AG08395 (cell line): ENCODE measurements around the gene FAAP20.
"Not testable (repeated sequence)": the region's sequence is repeated elsewhere in the genome, so short reads cannot be mapped to it uniquely, and the experiment has no call there.

Source experiments
- DNase-seq: peaks from one replicate; pipeline ENCODE4 v3.0.0; 2012; ENCODE audit warnings: mixed read lengths, low spot score

FAAP20 gene

GRCh38 chr1:2156866-2157265 is 37.7 kb downstream of the FAAP20 start:
- DNase-seq, result no peak

- no peak for DNase-seq
Measured at GRCh38 chr1:2155788-2156187, 38.8 kb downstream of the FAAP20 start.

- DNase-seq, result no peak
Measured at GRCh38 chr1:2155147-2155598, 39.4 kb downstream of the FAAP20 start.

- no peak for DNase-seq
Measured at GRCh38 chr1:2154022-2154421, 40.5 kb downstream of the FAAP20 start.

GRCh38 chr1:2152954-2153353 is 41.6 kb downstream of the FAAP20 start:
- no peak for DNase-seq

- DNase-seq, result no peak
Measured at GRCh38 chr1:2151911-2152310, 42.7 kb downstream of the FAAP20 start.

GRCh38 chr1:2151252-2151651 is 43.3 kb downstream of the FAAP20 start:
- DNase-seq, result no peak

- no peak for DNase-seq
Measured at GRCh38 chr1:2150801-2151200, 43.8 kb downstream of the FAAP20 start.

- no peak for DNase-seq
Measured at GRCh38 chr1:2148691-2149090, 45.9 kb downstream of the FAAP20 start.

- not testable (repeated sequence) for DNase-seq
Measured at GRCh38 chr1:2147869-2148268, 46.7 kb downstream of the FAAP20 start.

GRCh38 chr1:2146836-2147517 is 47.6 kb downstream of the FAAP20 start:
- DNase-seq, result no peak

GRCh38 chr1:2145946-2146835 is 48.4 kb downstream of the FAAP20 start:
- DNase-seq, result no peak

GRCh38 chr1:2144501-2145090 is 50.0 kb downstream of the FAAP20 start:
- no peak for DNase-seq

GRCh38 chr1:2143814-2144500 is 50.6 kb downstream of the FAAP20 start:
- DNase-seq, result no peak

GRCh38 chr1:2141025-2141424 is 53.5 kb downstream of the FAAP20 start:
- DNase-seq, result no peak
